ENCODE measurements around the gene SOX6.

DNA sequence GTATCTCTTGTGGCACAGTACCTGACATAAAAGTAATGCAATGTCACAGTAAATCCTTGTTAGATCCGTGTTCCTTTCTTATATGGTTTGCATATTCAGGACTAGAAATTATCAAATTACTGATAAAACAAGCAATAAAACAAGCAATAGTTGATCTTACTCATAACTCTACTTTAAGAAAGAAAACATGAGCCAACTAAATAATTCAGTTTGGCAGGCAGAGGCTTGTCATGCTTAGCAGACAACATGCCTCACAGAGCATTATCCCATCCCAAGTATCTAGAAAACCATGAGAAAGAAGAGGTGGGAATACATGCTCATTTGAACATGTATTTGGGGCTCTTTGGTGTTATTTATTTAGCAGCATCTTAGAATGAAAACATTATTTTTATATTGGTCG, 241.9 kb downstream of the SOX6 start:
- TF ChIP-seq, protein P1, sequence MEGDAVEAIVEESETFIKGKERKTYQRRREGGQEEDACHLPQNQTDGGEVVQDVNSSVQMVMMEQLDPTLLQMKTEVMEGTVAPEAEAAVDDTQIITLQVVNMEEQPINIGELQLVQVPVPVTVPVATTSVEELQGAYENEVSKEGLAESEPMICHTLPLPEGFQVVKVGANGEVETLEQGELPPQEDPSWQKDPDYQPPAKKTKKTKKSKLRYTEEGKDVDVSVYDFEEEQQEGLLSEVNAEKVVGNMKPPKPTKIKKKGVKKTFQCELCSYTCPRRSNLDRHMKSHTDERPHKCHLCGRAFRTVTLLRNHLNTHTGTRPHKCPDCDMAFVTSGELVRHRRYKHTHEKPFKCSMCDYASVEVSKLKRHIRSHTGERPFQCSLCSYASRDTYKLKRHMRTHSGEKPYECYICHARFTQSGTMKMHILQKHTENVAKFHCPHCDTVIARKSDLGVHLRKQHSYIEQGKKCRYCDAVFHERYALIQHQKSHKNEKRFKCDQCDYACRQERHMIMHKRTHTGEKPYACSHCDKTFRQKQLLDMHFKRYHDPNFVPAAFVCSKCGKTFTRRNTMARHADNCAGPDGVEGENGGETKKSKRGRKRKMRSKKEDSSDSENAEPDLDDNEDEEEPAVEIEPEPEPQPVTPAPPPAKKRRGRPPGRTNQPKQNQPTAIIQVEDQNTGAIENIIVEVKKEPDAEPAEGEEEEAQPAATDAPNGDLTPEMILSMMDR (IDR thresholded peaks at IDR 0.05) = no peak
- TF ChIP-seq POLR2AphosphoS5 (IDR thresholded peaks at IDR 0.05; ENCODE audit: low read depth, low read length) (no peak), SMC3 (IDR thresholded peaks at IDR 0.05; ENCODE audit: low read depth, low read length) (no peak), MXI1 (IDR thresholded peaks at IDR 0.05; ENCODE audit: low read depth, low read length) (no peak), EP300 (IDR thresholded peaks at IDR 0.05; ENCODE audit: borderline replicate concordance in 1 of 2, low read depth in 1 of 2, low read length in 1 of 2) (no peak), SIN3A (IDR thresholded peaks at IDR 0.05; ENCODE audit: borderline replicate concordance, low read depth, low read length) (no peak)
- TF ChIP-seq, protein P2, sequence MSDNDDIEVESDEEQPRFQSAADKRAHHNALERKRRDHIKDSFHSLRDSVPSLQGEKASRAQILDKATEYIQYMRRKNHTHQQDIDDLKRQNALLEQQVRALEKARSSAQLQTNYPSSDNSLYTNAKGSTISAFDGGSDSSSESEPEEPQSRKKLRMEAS (IDR thresholded peaks at IDR 0.05; ENCODE audit: low read depth) = no peak
- TF ChIP-seq, protein P3, sequence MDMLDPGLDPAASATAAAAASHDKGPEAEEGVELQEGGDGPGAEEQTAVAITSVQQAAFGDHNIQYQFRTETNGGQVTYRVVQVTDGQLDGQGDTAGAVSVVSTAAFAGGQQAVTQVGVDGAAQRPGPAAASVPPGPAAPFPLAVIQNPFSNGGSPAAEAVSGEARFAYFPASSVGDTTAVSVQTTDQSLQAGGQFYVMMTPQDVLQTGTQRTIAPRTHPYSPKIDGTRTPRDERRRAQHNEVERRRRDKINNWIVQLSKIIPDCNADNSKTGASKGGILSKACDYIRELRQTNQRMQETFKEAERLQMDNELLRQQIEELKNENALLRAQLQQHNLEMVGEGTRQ (IDR thresholded peaks at IDR 0.05; ENCODE audit: borderline replicate concordance, low read depth, low read length) = no peak

All from SK-N-SH (cell line).